Measurements from ENCODE around the gene GBE1.

GRCh38 chr3:81734742-81735141 lies 26.7 kb downstream of the GBE1 start:
- TF ChIP-seq CTCF (IDR thresholded peaks at IDR 0.05) (no peak), EP300 (IDR thresholded peaks at IDR 0.05) (no peak), POLR2A (IDR thresholded peaks at IDR 0.05; ENCODE audit: low read depth) (no peak), POLR2AphosphoS5 (IDR thresholded peaks at IDR 0.05) (no peak)
